Lower leg skin (tissue), 4 donors: Measurements from ENCODE around the gene REXO4. TPM values are rescaled to one million over a fixed set of nuclear protein-coding genes. Genes with fewer than 3 reads are reported as not detected.
"Not testable (repeated sequence)": the region's sequence is repeated elsewhere in the genome, so short reads cannot be mapped to it uniquely, and the experiment has no call there.

Experiments used
- DNase-seq, 2 donors: peaks; one replicate each; pipeline ENCODE4 v3.0.0-alpha.2; 2019; ENCODE audit warnings: low spot score in 2 of 2
- H3K4me3 ChIP-seq: fragments of 200-600 bp; sonication (generic); 2 replicates; pipeline ENCODE4 v1.5.1; 2017; ENCODE audit warnings: mild to moderate bottlenecking, low read depth; ENCODE audit not compliant: poor library complexity, severe bottlenecking
- CTCF ChIP-seq, 3 donors: fragments of 450-650 bp; IDR thresholded peaks; one replicate each; pipeline ENCODE4 v1.5.1; 2016; ENCODE audit warnings: antibody characterized with exemption in 3 of 3, mild to moderate bottlenecking in 3 of 3, moderate library complexity in 2 of 3
- POLR2A ChIP-seq, 2 donors: fragments of 450-650 bp; IDR thresholded peaks; one replicate each; pipeline ENCODE4 v1.6.1; 2016 to 2017; ENCODE audit warnings: antibody characterized with exemption in 2 of 2, mild to moderate bottlenecking in 1 of 2, moderate library complexity in 1 of 2
- WGBS, 2 donors: methylation state at CpG; one replicate each; pipeline ENCODE4 v1.1.5; 2018; 5-methylcytosine and 5-hydroxymethylcytosine counted together
- intact Hi-C: fragments of 100-400 bp; cut with DNase I; formaldehyde crosslinking; loops from one replicate; pipeline ENCODE4 v1.15.0; 2023; ENCODE audit warnings: low total_unique reads
- total RNA-seq, 4 donors: library from RNA; depleted of rRNA; stranded (reverse); fragments of >200 nt; gene quantifications; one replicate each; pipeline ENCODE4 v1.1.0, GENCODE V29; 2016

REXO4 gene
- total RNA-seq, 4 donors from 2014 or later, result 18.8 to 26.5 (median 24.6) TPM

- WGBS, 2 donors, result 95% methylated on average over 3 of the region's 3 CpGs
- TF ChIP-seq CTCF (IDR thresholded peaks at IDR 0.05) (no peak), POLR2A (IDR thresholded peaks at IDR 0.05) (no peak)
- no peak overlapping the region for H3K4me3 ChIP-seq
- intact Hi-C loops, result no loop called here
- DNase-seq, result no peak
Measured at GRCh38 chr9:133393399-133393798, 24.4 kb downstream of the REXO4 start.

DNA sequence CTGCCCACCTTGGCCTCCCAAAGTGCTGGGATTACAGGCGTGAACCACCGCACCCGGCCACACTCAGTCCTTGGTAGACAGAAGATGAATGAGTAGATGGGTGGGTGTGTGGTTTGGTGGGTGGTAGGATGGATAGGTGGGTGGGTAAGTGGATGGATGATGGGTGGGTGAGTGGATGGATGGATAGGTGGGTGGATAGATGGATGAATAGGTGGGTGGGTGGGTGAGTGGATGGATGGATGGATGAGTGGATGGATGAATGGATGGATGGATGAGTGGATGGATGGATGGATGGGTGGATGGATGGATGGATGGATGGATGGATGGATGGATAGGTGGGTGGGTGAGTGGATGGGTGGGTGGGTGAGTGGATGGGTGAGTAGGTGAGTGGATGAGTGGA is 25.5 kb downstream of the REXO4 start:
- WGBS, 2 donors, result 96 to 97% methylated on average over 3 of the region's 3 CpGs
- H3K4me3 ChIP-seq, intact Hi-C loops, DNase-seq: not testable (repeated sequence)

GRCh38 chr9:133391449-133391848 is 26.4 kb downstream of the REXO4 start:
- H3K4me3 ChIP-seq, DNase-seq, intact Hi-C loops: not testable (repeated sequence)
- WGBS, 2 donors, result 41 to 59% methylated on average over 3 of the region's 4 CpGs

GRCh38 chr9:133390713-133391112 is 27.1 kb downstream of the REXO4 start:
- WGBS, 2 donors, result 82 to 87% methylated on average over 7 of the region's 7 CpGs
- intact Hi-C loops, result no loop called here

GRCh38 chr9:133389562-133389961 is 28.2 kb downstream of the REXO4 start:
- DNase-seq, result no peak
- H3K4me3 ChIP-seq, result no peak overlapping the region
- TF ChIP-seq POLR2A (IDR thresholded peaks at IDR 0.05) (no peak), CTCF (IDR thresholded peaks at IDR 0.05) (no peak)
- WGBS, 2 donors, result 90 to 92% methylated on average over 9 to 13 of the region's 13 CpGs
- intact Hi-C loops, result no loop called here

More at GRCh38 chr9:133390713-133391112, 27.1 kb downstream of the REXO4 start:
- no peak for DNase-seq
- H3K4me3 ChIP-seq, result no peak overlapping the region
- TF ChIP-seq CTCF (IDR thresholded peaks at IDR 0.05) (no peak), POLR2A (IDR thresholded peaks at IDR 0.05) (no peak)

DNA sequence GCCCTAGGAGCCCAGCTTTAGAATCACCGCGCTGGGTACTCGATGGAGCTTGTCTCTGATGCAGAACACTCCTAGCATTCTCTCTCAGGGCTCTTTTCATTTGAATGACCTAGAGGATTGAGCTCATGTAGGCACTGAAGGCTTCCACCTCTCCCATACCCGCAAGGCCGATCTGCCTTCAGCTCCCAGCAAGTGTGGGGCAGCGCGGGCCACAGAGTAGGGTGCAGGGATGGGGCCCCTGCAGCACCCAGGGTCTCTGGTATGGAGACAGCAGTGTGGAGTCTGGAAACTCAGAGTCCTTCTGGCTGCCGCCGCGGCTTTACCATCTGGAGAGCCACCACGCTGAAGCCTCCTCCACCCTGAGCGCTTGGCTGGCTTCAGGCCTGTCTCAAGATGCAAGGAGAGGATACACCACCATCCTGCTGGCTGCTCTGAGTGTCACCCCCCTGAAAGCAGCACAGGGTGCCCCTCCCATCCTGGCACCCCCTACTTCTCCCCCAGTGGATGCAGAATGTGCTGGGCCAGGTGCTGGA is 28.7 kb downstream of the REXO4 start:
- DNase-seq, result no peak
- TF ChIP-seq CTCF (IDR thresholded peaks at IDR 0.05) (no peak), POLR2A (IDR thresholded peaks at IDR 0.05) (no peak)
- intact Hi-C loops, result no loop called here
- no peak overlapping the region for H3K4me3 ChIP-seq
- WGBS, 2 donors, result 91 to 98% methylated on average over 12 of the region's 12 CpGs

- intact Hi-C loops, result no loop called here
- DNase-seq, result no peak
- no peak overlapping the region for H3K4me3 ChIP-seq
- TF ChIP-seq CTCF (IDR thresholded peaks at IDR 0.05) (no peak), POLR2A (IDR thresholded peaks at IDR 0.05) (no peak)
- 55 to 64% methylated on average over 9 of the region's 9 CpGs for WGBS, 2 donors
Measured at GRCh38 chr9:133387680-133388079, 30.1 kb downstream of the REXO4 start.
